K562 (cell line): ENCODE measurements around the gene POLR2A.

Experiments used
- CHD4 ChIP-seq: fragments of 200-600 bp; sonication (generic); IDR thresholded peaks from 3 replicates; pipeline ENCODE4 v1.6.1; 2012; ENCODE audit warnings: low read depth, mild to moderate bottlenecking, mixed read lengths, low read length, inconsistent platforms; ENCODE audit not compliant: insufficient read depth, insufficient replicate concordance, poor library complexity, severe bottlenecking
- CTCF ChIP-seq, 3 experiments: IDR thresholded peaks in 2 of 3; conservative IDR thresholded peaks in 1 of 3; 2 replicates each; pipeline ENCODE4 v1.5.1; 2011 to 2012; ENCODE audit warnings: low read length in 3 of 3, mild to moderate bottlenecking in 3 of 3, control low read depth in 2 of 3, improper control_type of control experiment in 1 of 3, inconsistent platforms in 1 of 3, low read depth in 1 of 3, mixed read lengths in 1 of 3, moderate library complexity in 1 of 3; ENCODE audit not compliant: insufficient read depth in 2 of 3
- KLF10 ChIP-seq: fragments of 250-450 bp; sonication (Bioruptor Pico); IDR thresholded peaks from 2 replicates; pipeline ENCODE4 v1.6.1; 2021; ENCODE audit warnings: matching md5 sums
- MAX ChIP-seq: sonication (generic); formaldehyde crosslinking; IDR thresholded peaks from 2 replicates; pipeline ENCODE4 v1.9.0; 2022; ENCODE audit warnings: mild to moderate bottlenecking, missing genetic modification reagents
- NRF1 ChIP-seq, 2 experiments: fragments of 450-650 bp; IDR thresholded peaks in 1 of 2; conservative IDR thresholded peaks in 1 of 2; 2 replicates each; pipeline ENCODE4 v1.6.1; 2014; ENCODE audit warnings: mild to moderate bottlenecking in 2 of 2
- RCOR1 ChIP-seq, 2 experiments: IDR thresholded peaks; 2 replicates each; pipeline ENCODE4 v1.6.1; 2012; ENCODE audit warnings: low read depth in 2 of 2, low read length in 2 of 2, borderline replicate concordance in 1 of 2, improper control_type of control experiment in 1 of 2
- RFX7 ChIP-seq: fragments of 250-450 bp; sonication (Bioruptor Pico); IDR thresholded peaks from 2 replicates; pipeline ENCODE4 v1.5.1; 2021; ENCODE audit warnings: mild to moderate bottlenecking
- U2AF2 ChIP-seq: fragments of 200-400 bp; formaldehyde crosslinking; optimal IDR thresholded peaks from 2 replicates; pipeline ENCODE3; 2017; ENCODE audit warnings: low read depth, mild to moderate bottlenecking, low read length

- TF ChIP-seq RCOR1 (IDR thresholded peaks at IDR 0.05; ENCODE audit: borderline replicate concordance in 1 of 2, low read depth in 2 of 2, low read length in 2 of 2) (no peak), MAX (CRISPR knock-in tag) (no peak), KLF10 (CRISPR knock-in tag) (no peak), U2AF2 (no peak), CHD4 (no peak), NRF1 (conservative IDR thresholded peaks at IDR 0.05 in 1 of 2, IDR thresholded peaks at IDR 0.05 in 1 of 2) (no peak), CTCF (IDR thresholded peaks at IDR 0.05 in 2 of 3, conservative IDR thresholded peaks at IDR 0.05 in 1 of 3; ENCODE audit: insufficient read depth in 2 of 3, low read depth in 1 of 3, low read length in 3 of 3) (no peak), RFX7 (CRISPR knock-in tag) (no peak)
Measured at GRCh38 chr17:7509937-7510336, 25.8 kb downstream of the POLR2A start.
